Measurements from ENCODE around the gene ATP8A2. TPM values are rescaled to one million over a fixed set of nuclear protein-coding genes. Genes with fewer than 3 reads are reported as not detected.

ATP8A2 gene
- polyA plus RNA-seq, 3 donors = not detected

GRCh38 chr13:26011208-26011573, 639.4 kb downstream of the ATP8A2 start:
- peaks cover 0 to 18% (median 4%) of the 10 kb centered on the region in 7 donors for H3K9me3 Mint-ChIP-seq
- H3K9me3 ChIP-seq (replicated peaks in 1 of 2; ENCODE audit: control insufficient read depth in 1 of 2, insufficient read depth in 1 of 2, low read length in 2 of 2) = peaks cover 0 to 3% of the 10 kb centered on the region in 2 donors
- TF ChIP-seq CTCF (IDR thresholded peaks at IDR 0.05) = no peak
- H3K27me3 Mint-ChIP-seq (ENCODE audit: low read depth in 3 of 3) = peaks cover 11 to 25% (median 15%) of the 10 kb centered on the region in 3 donors
- H3K4me3 ChIP-seq (replicated peaks in 1 of 3; ENCODE audit: low read depth in 2 of 3, low read length in 3 of 3) = no peak overlapping the region
- no peaks in the 10 kb centered on the region for H3K36me3 ChIP-seq (replicated peaks in 1 of 2; ENCODE audit: control insufficient read depth in 1 of 2, insufficient read depth in 2 of 2, low read length in 2 of 2)
- H3K79me2 ChIP-seq (ENCODE audit: insufficient read depth, low read length) = no peaks in the 10 kb centered on the region
- intact Hi-C loops (cut with micrococcal nuclease) = no loop called here
- H3K27me3 ChIP-seq (ENCODE audit: control insufficient read depth in 2 of 2, insufficient read depth in 2 of 2, low read length in 2 of 2) = peaks cover 3 to 6% of the 10 kb centered on the region in 2 donors
- H3K9ac ChIP-seq (ENCODE audit: insufficient read depth, low read length, poor library complexity, severe bottlenecking) = no peak overlapping the region
- 96% methylated on average over 3 of the region's 4 CpGs for WGBS (ENCODE audit: insufficient coverage)
- H3K36me3 Mint-ChIP-seq = no peaks in the 10 kb centered on the region
- peaks cover 5% of the 10 kb centered on the region for H3K4me1 Mint-ChIP-seq
- DNase-seq = no peak
- no peak overlapping the region for H3K27ac Mint-ChIP-seq
- peaks cover 0 to 3% of the 10 kb centered on the region in 2 donors for H3K4me1 ChIP-seq (ENCODE audit: control insufficient read depth in 1 of 2, insufficient read depth in 2 of 2, low read length in 2 of 2)
- no peak overlapping the region for H3K4me3 Mint-ChIP-seq
- no peak overlapping the region for H3K4me2 ChIP-seq (replicated peaks; ENCODE audit: extremely low read depth, low read length, poor library complexity, severe bottlenecking)
- H3K27ac ChIP-seq (ENCODE audit: low read depth in 1 of 2, low read length in 2 of 2) = no peak overlapping the region
- H2AFZ ChIP-seq (ENCODE audit: insufficient read depth, low read depth, low read length, poor library complexity, severe bottlenecking) = no peak overlapping the region
- no peaks in the 10 kb centered on the region for H4K20me1 ChIP-seq (ENCODE audit: insufficient read depth, low read length)

GRCh38 chr13:26011996-26012821, 640.4 kb downstream of the ATP8A2 start:
- no peak overlapping the region for H3K27ac Mint-ChIP-seq
- no peaks in the 10 kb centered on the region for H3K36me3 Mint-ChIP-seq
- peaks cover 5% of the 10 kb centered on the region for H3K4me1 Mint-ChIP-seq
- no peaks in the 10 kb centered on the region for H3K36me3 ChIP-seq (replicated peaks in 1 of 2; ENCODE audit: control insufficient read depth in 1 of 2, insufficient read depth in 2 of 2, low read length in 2 of 2)
- peak overlapping the region; percentile 34 for H3K4me2 ChIP-seq (replicated peaks; ENCODE audit: extremely low read depth, low read length, poor library complexity, severe bottlenecking)
- H2AFZ ChIP-seq (ENCODE audit: insufficient read depth, low read depth, low read length, poor library complexity, severe bottlenecking) = peak overlapping the region; percentile 41
- peak overlapping the region; percentile 62 to 78 for H3K4me3 Mint-ChIP-seq
- peaks cover 0 to 3% of the 10 kb centered on the region in 2 donors for H3K9me3 ChIP-seq (replicated peaks in 1 of 2; ENCODE audit: control insufficient read depth in 1 of 2, insufficient read depth in 1 of 2, low read length in 2 of 2)
- H4K20me1 ChIP-seq (ENCODE audit: insufficient read depth, low read length) = no peaks in the 10 kb centered on the region
- H3K9me3 Mint-ChIP-seq = peaks cover 0 to 18% (median 4%) of the 10 kb centered on the region in 7 donors
- peaks cover 11 to 25% (median 15%) of the 10 kb centered on the region in 3 donors for H3K27me3 Mint-ChIP-seq (ENCODE audit: low read depth in 3 of 3)
- H3K4me1 ChIP-seq (ENCODE audit: control insufficient read depth in 1 of 2, insufficient read depth in 2 of 2, low read length in 2 of 2) = peaks cover 0 to 3% of the 10 kb centered on the region in 2 donors
- no peaks in the 10 kb centered on the region for H3K79me2 ChIP-seq (ENCODE audit: insufficient read depth, low read length)
- 17% methylated on average over 39 of the region's 53 CpGs for WGBS (ENCODE audit: insufficient coverage)
- peak overlapping the region in 2 of 3 experiments; percentile 9 to 38 for H3K4me3 ChIP-seq (replicated peaks in 1 of 3; ENCODE audit: low read depth in 2 of 3, low read length in 3 of 3)
- no peak for DNase-seq
- H3K27me3 ChIP-seq (ENCODE audit: control insufficient read depth in 2 of 2, insufficient read depth in 2 of 2, low read length in 2 of 2) = peaks cover 3 to 6% of the 10 kb centered on the region in 2 donors
- no peak overlapping the region for H3K27ac ChIP-seq (ENCODE audit: low read depth in 1 of 2, low read length in 2 of 2)
- peak overlapping the region; percentile 15 for H3K9ac ChIP-seq (ENCODE audit: insufficient read depth, low read length, poor library complexity, severe bottlenecking)
- intact Hi-C loops (cut with micrococcal nuclease) = no loop called here
- TF ChIP-seq CTCF (IDR thresholded peaks at IDR 0.05) = no peak

Data from CD14-positive monocyte (primary cell).